Aortic smooth muscle cell (primary cell): ENCODE data around the gene RABL3. TPM values are rescaled to one million over a fixed set of nuclear protein-coding genes. Genes with fewer than 3 reads are reported as not detected.

Experiments used
- total RNA-seq: library from RNA; depleted of rRNA; stranded (reverse); fragments of >200 nt; gene quantifications from 2 replicates; pipeline ENCODE4 v1.2.3, GENCODE V29; 2014

Gene RABL3
- 13.2 and 16.0 TPM in 2 replicates for total RNA-seq

GRCh38 chr3:120742198-120742848 is at the start of gene RABL3, which contains the start of gene GTF2E1:
Gene RABL3 (minus strand): TSS chr3:120742516. CDS start chr3:120742507, 9 bp downstream.
Gene GTF2E1 (plus strand): TSS chr3:120742744. CDS start chr3:120750553, 7,809 bp downstream.

GRCh38 chr3:120682095-120682681 is 60.1 kb downstream of the RABL3 start, which contains the start of gene HGD:
Gene HGD (minus strand): TSS chr3:120682239. CDS start chr3:120682111, 128 bp downstream.

Other genes with a start within 250 kb of the RABL3 start
- 35.0 and 42.3 TPM in 2 replicates for gene NDUFB4, start 146.2 kb downstream of the RABL3 start, total RNA-seq
- 0.19 TPM in 1 of 2 replicates, not detected in the other for gene HGD, start 60.3 kb downstream of the RABL3 start, total RNA-seq
- 12.0 and 14.8 TPM in 2 replicates for gene GTF2E1, start 228 bp upstream of the RABL3 start, total RNA-seq
- not detected in 2 replicates for gene STXBP5L, start 165.7 kb upstream of the RABL3 start, total RNA-seq